ENCODE data around the gene CTNNA3. TPM values are rescaled to one million over a fixed set of nuclear protein-coding genes. Genes with fewer than 3 reads are reported as not detected.

The CTNNA3 gene
- total and polyA plus RNA-seq, 4 donors: 0.16 to 2.4 (median 1.4) TPM

GRCh38 chr10:66951896-66952295 lies 744.1 kb downstream of the CTNNA3 start:
- H3K9ac ChIP-seq (ENCODE audit: low read depth in 1 of 2, low read length in 2 of 2): no peak overlapping the region
- H3K4me1 ChIP-seq (ENCODE audit: control insufficient read depth in 4 of 4, insufficient read depth in 4 of 4, low read length in 3 of 4): peaks cover 0 to 2% (median 0%) of the 10 kb centered on the region in 4 donors
- H3K9me3 ChIP-seq (ENCODE audit: control insufficient read depth in 4 of 4, low read length in 3 of 4): no peaks in the 10 kb centered on the region
- no peaks in the 10 kb centered on the region for H3K27me3 ChIP-seq (ENCODE audit: control insufficient read depth in 4 of 4, insufficient read depth in 4 of 4, low read length in 3 of 4)
- H3K4me3 ChIP-seq (ENCODE audit: low read depth in 1 of 3, low read length in 3 of 3): no peak overlapping the region
- no peak for TF ChIP-seq HNF4A (conservative IDR thresholded peaks at IDR 0.05)
- TF ChIP-seq TAF1 (conservative IDR thresholded peaks at IDR 0.05): no peak
- TF ChIP-seq FOXA2 (IDR thresholded peaks at IDR 0.05): no peak
- no peak for TF ChIP-seq NR2F2 (IDR thresholded peaks at IDR 0.05)
- no peak for TF ChIP-seq GABPA (IDR thresholded peaks at IDR 0.05 in 1 of 2, conservative IDR thresholded peaks at IDR 0.05 in 1 of 2)
- TF ChIP-seq MAX (IDR thresholded peaks at IDR 0.05): no peak
- TF ChIP-seq ZBTB33 (IDR thresholded peaks at IDR 0.05): no peak
- no peak for TF ChIP-seq HNF4G (IDR thresholded peaks at IDR 0.05)
- no peak for TF ChIP-seq FOXA1 (IDR thresholded peaks at IDR 0.05)
- TF ChIP-seq ATF3 (IDR thresholded peaks at IDR 0.05): no peak
- TF ChIP-seq RAD21 (IDR thresholded peaks at IDR 0.05): no peak
- TF ChIP-seq SP1 (IDR thresholded peaks at IDR 0.05): no peak
- TF ChIP-seq EGR1 (IDR thresholded peaks at IDR 0.05; ENCODE audit: low read depth in 2 of 2): no peak
- 62% methylated on average over 2 of the region's 2 CpGs for WGBS
- DNase-seq (ENCODE audit: low spot score): no peak
- no peaks in the 10 kb centered on the region for H3K36me3 ChIP-seq (ENCODE audit: control insufficient read depth in 4 of 4, insufficient read depth in 3 of 4, low read depth in 1 of 4, low read length in 3 of 4)
- H3K27ac ChIP-seq (ENCODE audit: low read depth in 1 of 2, low read length in 2 of 2): no peak overlapping the region

- no peak overlapping the region for H3K27ac ChIP-seq (ENCODE audit: low read depth in 1 of 2, low read length in 2 of 2)
- no peak overlapping the region for H3K4me3 ChIP-seq (ENCODE audit: low read depth in 1 of 3, low read length in 3 of 3)
- no peak overlapping the region for H3K9ac ChIP-seq (ENCODE audit: low read depth in 1 of 2, low read length in 2 of 2)
- 94% methylated on average over 2 of the region's 2 CpGs for WGBS
- no peaks in the 10 kb centered on the region for H3K27me3 ChIP-seq (ENCODE audit: control insufficient read depth in 4 of 4, insufficient read depth in 4 of 4, low read length in 3 of 4)
- no peak for DNase-seq (ENCODE audit: low spot score)
- H3K36me3 ChIP-seq (ENCODE audit: control insufficient read depth in 4 of 4, insufficient read depth in 3 of 4, low read depth in 1 of 4, low read length in 3 of 4): no peaks in the 10 kb centered on the region
- no peaks in the 10 kb centered on the region for H3K9me3 ChIP-seq (ENCODE audit: control insufficient read depth in 4 of 4, low read length in 3 of 4)
- no peak for TF ChIP-seq REST (IDR thresholded peaks at IDR 0.05)
- no peak for TF ChIP-seq TAF1 (conservative IDR thresholded peaks at IDR 0.05)
- TF ChIP-seq RAD21 (IDR thresholded peaks at IDR 0.05): no peak
- TF ChIP-seq NR2F2 (IDR thresholded peaks at IDR 0.05): no peak
- TF ChIP-seq HNF4A (conservative IDR thresholded peaks at IDR 0.05): no peak
- TF ChIP-seq CTCF (IDR thresholded peaks at IDR 0.05; ENCODE audit: low read depth, low read length, missing input control): no peak
- TF ChIP-seq JUND (IDR thresholded peaks at IDR 0.05): no peak
- TF ChIP-seq FOXA1 (IDR thresholded peaks at IDR 0.05): no peak
- no peaks in the 10 kb centered on the region for H3K4me1 ChIP-seq (ENCODE audit: control insufficient read depth in 4 of 4, insufficient read depth in 4 of 4, low read length in 3 of 4)
Observed at GRCh38 chr10:66943590-66943989, 752.4 kb downstream of the CTNNA3 start.
